ENCODE results near the gene HGF.
"Not testable (repeated sequence)": the region's sequence is repeated elsewhere in the genome, so short reads cannot be mapped to it uniquely, and the experiment has no call there.

- TF ChIP-seq, protein P1, sequence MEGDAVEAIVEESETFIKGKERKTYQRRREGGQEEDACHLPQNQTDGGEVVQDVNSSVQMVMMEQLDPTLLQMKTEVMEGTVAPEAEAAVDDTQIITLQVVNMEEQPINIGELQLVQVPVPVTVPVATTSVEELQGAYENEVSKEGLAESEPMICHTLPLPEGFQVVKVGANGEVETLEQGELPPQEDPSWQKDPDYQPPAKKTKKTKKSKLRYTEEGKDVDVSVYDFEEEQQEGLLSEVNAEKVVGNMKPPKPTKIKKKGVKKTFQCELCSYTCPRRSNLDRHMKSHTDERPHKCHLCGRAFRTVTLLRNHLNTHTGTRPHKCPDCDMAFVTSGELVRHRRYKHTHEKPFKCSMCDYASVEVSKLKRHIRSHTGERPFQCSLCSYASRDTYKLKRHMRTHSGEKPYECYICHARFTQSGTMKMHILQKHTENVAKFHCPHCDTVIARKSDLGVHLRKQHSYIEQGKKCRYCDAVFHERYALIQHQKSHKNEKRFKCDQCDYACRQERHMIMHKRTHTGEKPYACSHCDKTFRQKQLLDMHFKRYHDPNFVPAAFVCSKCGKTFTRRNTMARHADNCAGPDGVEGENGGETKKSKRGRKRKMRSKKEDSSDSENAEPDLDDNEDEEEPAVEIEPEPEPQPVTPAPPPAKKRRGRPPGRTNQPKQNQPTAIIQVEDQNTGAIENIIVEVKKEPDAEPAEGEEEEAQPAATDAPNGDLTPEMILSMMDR (IDR thresholded peaks at IDR 0.05 in 4 of 5, conservative IDR thresholded peaks at IDR 0.05 in 1 of 5): not testable (repeated sequence)
- not testable (repeated sequence) for TF ChIP-seq POLR2A (IDR thresholded peaks at IDR 0.05)
Measured at GRCh38 chr7:81812866-81813476, 43.1 kb upstream of the HGF start.

Measured in gastrocnemius medialis (tissue), 4 donors.